Measurements from ENCODE around the gene CLEC4E. TPM values are rescaled to one million over a fixed set of nuclear protein-coding genes. Genes with fewer than 3 reads are reported as not detected.
"Not testable (repeated sequence)": the region's sequence is repeated elsewhere in the genome, so short reads cannot be mapped to it uniquely, and the experiment has no call there.

CLEC4E gene
- polyA plus RNA-seq, 3 donors = 50.8 to 218 (median 126) TPM

DNA sequence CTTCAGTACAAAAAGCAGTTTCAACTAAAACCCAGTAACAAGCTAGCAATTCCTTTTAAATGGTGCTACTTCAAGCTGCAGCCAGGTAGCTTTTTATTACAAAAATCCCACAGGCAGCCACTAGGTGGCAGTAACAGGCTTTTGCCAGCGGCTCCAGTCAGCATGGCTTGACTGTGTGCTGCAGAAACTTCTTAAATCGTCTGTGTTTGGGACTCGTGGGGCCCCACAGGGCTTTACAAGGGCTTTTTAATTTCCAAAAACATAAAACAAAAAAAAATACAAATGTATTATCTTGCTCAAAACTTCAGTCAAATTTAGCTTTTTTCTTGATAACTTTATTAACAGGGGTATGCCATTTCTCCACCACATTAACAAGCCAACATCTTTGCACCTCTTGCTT lies 3.6 kb upstream of the CLEC4E start:
- Histone ChIP-seq H3K27me3 (ENCODE audit: control insufficient read depth in 2 of 2, insufficient read depth in 2 of 2, low read length in 2 of 2) (no peaks in the 10 kb centered on the region), H2AFZ (ENCODE audit: insufficient read depth, low read depth, low read length, poor library complexity, severe bottlenecking) (no peak overlapping the region), H3K4me1 (ENCODE audit: control insufficient read depth in 1 of 2, insufficient read depth in 2 of 2, low read length in 2 of 2) (peaks cover 36 to 46% of the 10 kb centered on the region in 2 donors), H3K4me2 (replicated peaks; ENCODE audit: extremely low read depth, low read length, poor library complexity, severe bottlenecking) (peak overlapping the region; percentile 32), H4K20me1 (ENCODE audit: insufficient read depth, low read length) (no peaks in the 10 kb centered on the region), H3K4me3 (replicated peaks in 1 of 3; ENCODE audit: low read depth in 2 of 3, low read length in 3 of 3) (no peak overlapping the region), H3K27ac (ENCODE audit: low read depth in 1 of 2, low read length in 2 of 2) (no peak overlapping the region), H3K9me3 (replicated peaks in 1 of 2; ENCODE audit: control insufficient read depth in 1 of 2, insufficient read depth in 1 of 2, low read length in 2 of 2) (no peaks in the 10 kb centered on the region), H3K79me2 (ENCODE audit: insufficient read depth, low read length) (peaks cover 14% of the 10 kb centered on the region), H3K9ac (ENCODE audit: insufficient read depth, low read length, poor library complexity, severe bottlenecking) (no peak overlapping the region), H3K36me3 (replicated peaks in 1 of 2; ENCODE audit: control insufficient read depth in 1 of 2, insufficient read depth in 2 of 2, low read length in 2 of 2) (no peaks in the 10 kb centered on the region)
- peaks cover 0 to 2% (median 1%) of the 10 kb centered on the region in 3 donors for H3K27me3 Mint-ChIP-seq (ENCODE audit: low read depth in 3 of 3)
- H3K4me1 Mint-ChIP-seq = peaks cover 52% of the 10 kb centered on the region
- intact Hi-C loops (cut with micrococcal nuclease) = loop anchor here in 1 of 2 donors (10.0 kb wide), 1 partner anchor 61 kb away; no protein-coding TSS in a partner anchor
- peaks cover 0 to under 1% (median 0%) of the 10 kb centered on the region in 7 donors for H3K9me3 Mint-ChIP-seq
- peak; percentile 67 to 83 (median 76) for DNase-seq
- peaks cover under 1 to 3% of the 10 kb centered on the region in 2 donors for H3K36me3 Mint-ChIP-seq
- peak overlapping the region in 1 of 2 donors; percentile 26 for H3K4me3 Mint-ChIP-seq
- H3K27ac Mint-ChIP-seq = peak overlapping the region in 2 of 7 donors; percentile 40 to 56
- TF ChIP-seq, protein P1, sequence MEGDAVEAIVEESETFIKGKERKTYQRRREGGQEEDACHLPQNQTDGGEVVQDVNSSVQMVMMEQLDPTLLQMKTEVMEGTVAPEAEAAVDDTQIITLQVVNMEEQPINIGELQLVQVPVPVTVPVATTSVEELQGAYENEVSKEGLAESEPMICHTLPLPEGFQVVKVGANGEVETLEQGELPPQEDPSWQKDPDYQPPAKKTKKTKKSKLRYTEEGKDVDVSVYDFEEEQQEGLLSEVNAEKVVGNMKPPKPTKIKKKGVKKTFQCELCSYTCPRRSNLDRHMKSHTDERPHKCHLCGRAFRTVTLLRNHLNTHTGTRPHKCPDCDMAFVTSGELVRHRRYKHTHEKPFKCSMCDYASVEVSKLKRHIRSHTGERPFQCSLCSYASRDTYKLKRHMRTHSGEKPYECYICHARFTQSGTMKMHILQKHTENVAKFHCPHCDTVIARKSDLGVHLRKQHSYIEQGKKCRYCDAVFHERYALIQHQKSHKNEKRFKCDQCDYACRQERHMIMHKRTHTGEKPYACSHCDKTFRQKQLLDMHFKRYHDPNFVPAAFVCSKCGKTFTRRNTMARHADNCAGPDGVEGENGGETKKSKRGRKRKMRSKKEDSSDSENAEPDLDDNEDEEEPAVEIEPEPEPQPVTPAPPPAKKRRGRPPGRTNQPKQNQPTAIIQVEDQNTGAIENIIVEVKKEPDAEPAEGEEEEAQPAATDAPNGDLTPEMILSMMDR (IDR thresholded peaks at IDR 0.05) = peak; percentile 97
- WGBS (ENCODE audit: insufficient coverage) = 0% methylated on average over 3 of the region's 3 CpGs

DNA sequence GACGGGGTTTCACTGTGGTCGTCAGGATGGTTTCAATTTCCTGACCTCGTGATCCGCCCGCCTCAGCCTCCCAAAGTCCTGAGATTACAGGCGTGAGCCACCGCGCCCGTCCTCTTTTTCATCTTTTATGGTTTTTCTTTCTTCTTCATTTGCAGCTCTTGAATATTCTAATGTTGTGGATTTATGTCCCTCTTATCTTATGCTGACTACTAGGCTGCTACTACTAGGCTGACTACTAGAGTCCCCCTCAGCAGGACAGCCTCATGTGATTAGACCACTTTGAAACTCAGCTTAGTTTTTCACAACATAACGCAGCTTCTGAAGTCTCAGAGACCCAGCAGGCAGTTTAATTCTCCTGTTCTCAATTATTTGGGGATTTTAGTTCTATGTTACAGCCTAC lies 857 bp upstream of the CLEC4E start:
- TF ChIP-seq, protein P1 (IDR thresholded peaks at IDR 0.05) = no peak
- Histone ChIP-seq H2AFZ (ENCODE audit: insufficient read depth, low read depth, low read length, poor library complexity, severe bottlenecking) (no peak overlapping the region), H3K4me3 (replicated peaks in 1 of 3; ENCODE audit: low read depth in 2 of 3, low read length in 3 of 3) (peak overlapping the region in 1 of 3 experiments; percentile 86), H3K9me3 (replicated peaks in 1 of 2; ENCODE audit: control insufficient read depth in 1 of 2, insufficient read depth in 1 of 2, low read length in 2 of 2) (no peaks in the 10 kb centered on the region), H3K79me2 (ENCODE audit: insufficient read depth, low read length) (peaks cover 18% of the 10 kb centered on the region), H4K20me1 (ENCODE audit: insufficient read depth, low read length) (peaks cover 6% of the 10 kb centered on the region), H3K27me3 (ENCODE audit: control insufficient read depth in 2 of 2, insufficient read depth in 2 of 2, low read length in 2 of 2) (no peaks in the 10 kb centered on the region), H3K4me2 (replicated peaks; ENCODE audit: extremely low read depth, low read length, poor library complexity, severe bottlenecking) (peak overlapping the region; percentile 76), H3K9ac (ENCODE audit: insufficient read depth, low read length, poor library complexity, severe bottlenecking) (peak overlapping the region; percentile 66), H3K36me3 (replicated peaks in 1 of 2; ENCODE audit: control insufficient read depth in 1 of 2, insufficient read depth in 2 of 2, low read length in 2 of 2) (peaks cover 17 to 25% of the 10 kb centered on the region in 2 donors), H3K4me1 (ENCODE audit: control insufficient read depth in 1 of 2, insufficient read depth in 2 of 2, low read length in 2 of 2) (peaks cover 47 to 64% of the 10 kb centered on the region in 2 donors), H3K27ac (ENCODE audit: low read depth in 1 of 2, low read length in 2 of 2) (peak overlapping the region; percentile 69 to 93)
- Mint-ChIP-seq H3K4me1 (peaks cover 62% of the 10 kb centered on the region), H3K4me3 (peak overlapping the region; percentile 73 to 98), H3K36me3 (peaks cover 26 to 30% of the 10 kb centered on the region in 2 donors), H3K27me3 (ENCODE audit: low read depth in 3 of 3) (peaks cover 0 to 2% (median 1%) of the 10 kb centered on the region in 3 donors), H3K27ac (peak overlapping the region; percentile 96 to 99 (median 98)), H3K9me3 (peaks cover 4 to 12% (median 7%) of the 10 kb centered on the region in 7 donors)
- 61% methylated on average over 2 of the region's 10 CpGs for WGBS (ENCODE audit: insufficient coverage)
- intact Hi-C loops (cut with micrococcal nuclease) = loop anchor here in 1 of 2 donors (10.0 kb wide), 1 partner anchor 63 kb away; no protein-coding TSS in a partner anchor
- DNase-seq = peak in 1 of 3 donors; percentile 26

DNA sequence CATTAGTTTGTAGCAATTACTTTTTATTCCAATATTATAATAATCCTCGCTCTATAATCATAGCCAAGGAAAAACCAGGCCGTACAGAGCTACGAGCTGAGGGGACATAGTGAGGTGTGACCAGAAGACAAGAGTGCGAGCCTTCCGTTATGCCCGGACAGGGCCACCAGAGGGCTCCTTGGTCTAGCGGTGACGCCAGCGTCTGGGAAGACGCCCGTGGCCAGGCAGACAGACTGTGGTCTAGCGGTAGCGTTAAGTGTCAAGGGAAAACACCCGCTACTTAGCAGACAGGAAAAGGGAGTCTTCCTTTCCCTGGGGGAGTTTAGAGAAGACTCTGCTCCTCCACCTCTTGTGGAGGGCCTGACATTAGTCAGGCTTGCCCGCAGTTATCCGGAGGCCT lies 2.9 kb downstream of the CLEC4E start:
- Mint-ChIP-seq H3K9me3 (peaks cover 4 to 14% (median 7%) of the 10 kb centered on the region in 7 donors), H3K27ac (peak overlapping the region in 1 of 7 donors; percentile 41), H3K36me3 (peaks cover 63 to 66% of the 10 kb centered on the region in 2 donors), H3K4me1 (peaks cover 77% of the 10 kb centered on the region)
- 100% methylated on average over 5 of the region's 16 CpGs for WGBS (ENCODE audit: insufficient coverage)
- Histone ChIP-seq H3K4me3 (replicated peaks in 1 of 3; ENCODE audit: low read depth in 2 of 3, low read length in 3 of 3) (peak overlapping the region in 1 of 3 experiments; percentile 86), H3K4me1 (ENCODE audit: control insufficient read depth in 1 of 2, insufficient read depth in 2 of 2, low read length in 2 of 2) (peaks cover 37 to 60% of the 10 kb centered on the region in 2 donors), H4K20me1 (ENCODE audit: insufficient read depth, low read length) (peaks cover 32% of the 10 kb centered on the region), H3K79me2 (ENCODE audit: insufficient read depth, low read length) (peaks cover 18% of the 10 kb centered on the region), H3K36me3 (replicated peaks in 1 of 2; ENCODE audit: control insufficient read depth in 1 of 2, insufficient read depth in 2 of 2, low read length in 2 of 2) (peaks cover 40 to 61% of the 10 kb centered on the region in 2 donors)
- H3K27me3 Mint-ChIP-seq (ENCODE audit: low read depth in 3 of 3); H3K4me2 ChIP-seq (replicated peaks; ENCODE audit: extremely low read depth, low read length, poor library complexity, severe bottlenecking); H3K27ac ChIP-seq (ENCODE audit: low read depth in 1 of 2, low read length in 2 of 2); H3K27me3 ChIP-seq (ENCODE audit: control insufficient read depth in 2 of 2, insufficient read depth in 2 of 2, low read length in 2 of 2); H2AFZ ChIP-seq (ENCODE audit: insufficient read depth, low read depth, low read length, poor library complexity, severe bottlenecking); DNase-seq; H3K9me3 ChIP-seq (replicated peaks in 1 of 2; ENCODE audit: control insufficient read depth in 1 of 2, insufficient read depth in 1 of 2, low read length in 2 of 2); H3K9ac ChIP-seq (ENCODE audit: insufficient read depth, low read length, poor library complexity, severe bottlenecking); intact Hi-C loops (cut with micrococcal nuclease); H3K4me3 Mint-ChIP-seq: not testable (repeated sequence)

Data from CD14-positive monocyte (primary cell).